PC-3 (cell line): ENCODE results near the gene MTHFD1L. TPM values are rescaled to one million over a fixed set of nuclear protein-coding genes. Genes with fewer than 3 reads are reported as not detected.

Experiments used
- ATAC-seq: fragments of 200-7000 bp; cut with Tn5 transposase; 2 replicates; pipeline ENCODE4 v1.9.1; 2020; ENCODE audit warnings: mild to moderate bottlenecking, moderate library complexity
- BruUV-seq: library from RNA; stranded (reverse); fragments of 400-500 nt; replicated peaks from 2 replicates; lab custom pipeline; 2021; lab: Mats Ljungman, UMichigan
- CTCF ChIA-PET: fragments of 300-600 bp; sonication (Branson Sonifier 250); formaldehyde crosslinking; loops from one replicate; lab custom pipeline; 2022; ENCODE audit warnings: antibody characterized with exemption; lab: Charles Lee
- POLR2A ChIA-PET: fragments of 300-600 bp; sonication (Branson Sonifier 250); formaldehyde crosslinking; loops from one replicate; lab custom pipeline; 2022; ENCODE audit warnings: antibody characterized with exemption; ENCODE audit not compliant: unreplicated experiment; lab: Charles Lee
- DNase-seq: peaks from one replicate; pipeline ENCODE4 v3.0.0-alpha.2; 2015
- H2AFZ ChIP-seq: fragments of 300-600 bp; sonication (generic); 2 replicates; pipeline ENCODE4 v1.6.0; 2016; ENCODE audit warnings: antibody characterized with exemption, low read length
- H3F3A ChIP-seq: fragments of 300-600 bp; sonication (generic); one replicate; pipeline ENCODE4 v1.6.0; 2017; ENCODE audit warnings: antibody characterized with exemption, low read length, control low read depth, mild to moderate bottlenecking; ENCODE audit not compliant: unreplicated experiment
- H3K27ac ChIP-seq: fragments of 300-600 bp; sonication (generic); 2 replicates; pipeline ENCODE4 v1.5.1; 2016; ENCODE audit warnings: mild to moderate bottlenecking, low read length
- H3K27me3 ChIP-seq: fragments of 300-600 bp; sonication (generic); 2 replicates; pipeline ENCODE4 v1.6.1; 2016; ENCODE audit warnings: low read length, mixed read lengths
- H3K36me3 ChIP-seq: fragments of 300-600 bp; sonication (generic); 2 replicates; pipeline ENCODE4 v1.6.1; 2016; ENCODE audit warnings: low read depth, mixed run types, low read length, mixed read lengths
- H3K4me1 ChIP-seq: fragments of 300-600 bp; sonication (generic); 2 replicates; pipeline ENCODE4 v1.5.1; 2016; ENCODE audit warnings: low read length; ENCODE audit not compliant: insufficient read depth
- H3K4me2 ChIP-seq: fragments of 300-600 bp; sonication (generic); 2 replicates; pipeline ENCODE4 v1.6.0; 2016; ENCODE audit warnings: low read length
- H3K4me3 ChIP-seq: fragments of 300-600 bp; sonication (generic); 2 replicates; pipeline ENCODE4 v1.5.1; 2016; ENCODE audit warnings: mild to moderate bottlenecking, low read length, mixed read lengths
- H3K79me2 ChIP-seq: fragments of 300-600 bp; sonication (generic); 2 replicates; pipeline ENCODE4 v1.6.1; 2017; ENCODE audit warnings: low read length, mixed read lengths
- H3K9ac ChIP-seq: fragments of 300-600 bp; sonication (generic); 2 replicates; pipeline ENCODE4 v1.6.0; 2016; ENCODE audit warnings: mild to moderate bottlenecking, low read length
- H3K9me2 ChIP-seq: fragments of 300-600 bp; sonication (generic); replicated peaks from 2 replicates; pipeline ENCODE4 v1.6.1; 2016; ENCODE audit warnings: mixed run types, low read length, mixed read lengths
- H3K9me3 ChIP-seq: fragments of 300-600 bp; sonication (generic); 2 replicates; pipeline ENCODE4 v1.6.1; 2016; ENCODE audit warnings: low read length, mixed read lengths
- H4K20me1 ChIP-seq: fragments of 300-600 bp; sonication (generic); 2 replicates; pipeline ENCODE4 v1.6.1; 2016; ENCODE audit warnings: low read length, mixed read lengths
- EZH2 ChIP-seq: fragments of 300-600 bp; sonication (generic); IDR thresholded peaks from one replicate; pipeline ENCODE4 v1.6.1; 2017; ENCODE audit warnings: antibody characterized with exemption, mild to moderate bottlenecking, low read length; ENCODE audit not compliant: unreplicated experiment
- EZH2phosphoT487 ChIP-seq: fragments of 300-600 bp; sonication (generic); IDR thresholded peaks from 2 replicates; pipeline ENCODE4 v1.6.1; 2018; ENCODE audit warnings: mild to moderate bottlenecking, antibody characterized with exemption, low read length, borderline replicate concordance
- intact Hi-C: fragments of 100-400 bp; cut with micrococcal nuclease; formaldehyde crosslinking; loops from 2 replicates; pipeline ENCODE4 v1.9.0; 2023
- total RNA-seq: library from RNA; depleted of rRNA; stranded (reverse); fragments of >200 nt; gene quantifications from 2 replicates; pipeline ENCODE4 v1.2.3, GENCODE V29; 2014
- TF ChIP-seq, protein P1 (sequence below): fragments of 300-600 bp; sonication (generic); conservative IDR thresholded peaks from 2 replicates; pipeline ENCODE4 v1.5.1; 2017; ENCODE audit warnings: antibody characterized with exemption, low read depth, mild to moderate bottlenecking, low read length

Gene MTHFD1L
- total RNA-seq, 1 experiment from 2014 or later = 11.9 TPM

DNA sequence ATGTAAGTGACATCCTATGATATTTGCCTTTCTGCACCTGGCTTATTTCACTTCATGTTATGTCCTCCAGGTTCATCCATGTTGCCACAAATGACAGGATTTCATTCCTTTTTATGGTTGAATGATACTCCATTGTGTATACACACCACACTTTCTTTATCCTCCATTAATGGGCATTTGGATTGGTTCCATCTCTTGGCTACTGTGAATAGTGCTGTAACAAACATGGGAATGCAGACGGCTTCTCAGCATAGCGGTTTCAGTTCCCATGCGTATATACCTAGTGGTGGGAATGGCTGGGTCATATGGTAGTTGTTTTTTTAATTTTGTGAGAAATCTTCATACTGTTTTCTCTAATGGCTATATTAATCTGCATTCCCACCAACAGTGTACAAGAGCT is 14.8 kb downstream of the MTHFD1L start:
- H3K79me2 ChIP-seq = peaks cover 37% of the 10 kb centered on the region
- H3K9ac ChIP-seq = no peak overlapping the region
- DNase-seq (no peak), ATAC-seq (no peak)
- ChIA-PET POLR2A (no interaction called here), CTCF (no interaction called here)
- H3K36me3 ChIP-seq = peaks cover 30% of the 10 kb centered on the region
- H3K27me3 ChIP-seq = no peaks in the 10 kb centered on the region
- H3K4me2 ChIP-seq = no peak overlapping the region
- H3K9me2 ChIP-seq = no peaks in the 10 kb centered on the region
- no peaks in the 10 kb centered on the region for H4K20me1 ChIP-seq
- TF ChIP-seq EZH2 (no peak), EZH2phosphoT487 (no peak)
- TF ChIP-seq, protein P1, sequence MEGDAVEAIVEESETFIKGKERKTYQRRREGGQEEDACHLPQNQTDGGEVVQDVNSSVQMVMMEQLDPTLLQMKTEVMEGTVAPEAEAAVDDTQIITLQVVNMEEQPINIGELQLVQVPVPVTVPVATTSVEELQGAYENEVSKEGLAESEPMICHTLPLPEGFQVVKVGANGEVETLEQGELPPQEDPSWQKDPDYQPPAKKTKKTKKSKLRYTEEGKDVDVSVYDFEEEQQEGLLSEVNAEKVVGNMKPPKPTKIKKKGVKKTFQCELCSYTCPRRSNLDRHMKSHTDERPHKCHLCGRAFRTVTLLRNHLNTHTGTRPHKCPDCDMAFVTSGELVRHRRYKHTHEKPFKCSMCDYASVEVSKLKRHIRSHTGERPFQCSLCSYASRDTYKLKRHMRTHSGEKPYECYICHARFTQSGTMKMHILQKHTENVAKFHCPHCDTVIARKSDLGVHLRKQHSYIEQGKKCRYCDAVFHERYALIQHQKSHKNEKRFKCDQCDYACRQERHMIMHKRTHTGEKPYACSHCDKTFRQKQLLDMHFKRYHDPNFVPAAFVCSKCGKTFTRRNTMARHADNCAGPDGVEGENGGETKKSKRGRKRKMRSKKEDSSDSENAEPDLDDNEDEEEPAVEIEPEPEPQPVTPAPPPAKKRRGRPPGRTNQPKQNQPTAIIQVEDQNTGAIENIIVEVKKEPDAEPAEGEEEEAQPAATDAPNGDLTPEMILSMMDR = no peak
- H2AFZ ChIP-seq = no peak overlapping the region
- H3K27ac ChIP-seq = peak overlapping the region; percentile 98; the same call in 1 of the 2 replicates
- BruUV-seq = no TSS peak
- H3F3A ChIP-seq = peaks cover 6% of the 10 kb centered on the region
- intact Hi-C loops = no loop called here
- no peaks in the 10 kb centered on the region for H3K9me3 ChIP-seq
- H3K4me3 ChIP-seq = no peak overlapping the region
- H3K4me1 ChIP-seq = peaks cover 27% of the 10 kb centered on the region

DNA sequence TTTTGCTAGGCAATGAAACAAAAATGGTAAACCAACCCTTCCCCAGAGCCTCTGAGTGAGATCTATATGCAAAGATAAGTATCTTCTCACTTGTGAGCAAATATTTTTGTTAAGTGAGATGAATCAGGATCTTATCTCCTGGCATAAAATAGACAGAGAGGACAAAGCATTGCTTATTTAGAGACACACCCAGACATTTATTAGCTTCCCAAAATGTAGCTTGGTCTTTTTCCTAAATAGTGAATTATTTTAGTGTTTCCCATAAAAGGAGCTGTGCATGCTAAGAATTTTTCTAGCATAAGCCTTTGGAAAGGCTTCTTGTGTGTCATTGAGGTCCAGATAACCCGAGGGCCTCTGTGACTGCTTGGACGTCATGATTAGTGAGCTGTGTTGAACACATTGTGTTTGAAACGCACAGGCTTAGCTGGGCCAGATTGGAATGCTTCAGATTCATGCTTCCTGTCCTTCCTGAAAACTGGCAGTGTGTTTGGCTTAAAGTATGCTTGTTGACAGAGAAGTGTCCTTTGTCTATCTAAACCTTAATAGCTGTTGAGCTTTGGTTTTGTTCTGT is 16.5 kb downstream of the MTHFD1L start:
- no peaks in the 10 kb centered on the region for H4K20me1 ChIP-seq
- no peaks in the 10 kb centered on the region for H3K9me3 ChIP-seq
- H3K79me2 ChIP-seq = peaks cover 23% of the 10 kb centered on the region
- no peak overlapping the region for H2AFZ ChIP-seq
- ChIA-PET POLR2A (interaction anchor here (0.5 to 1.3 kb wide), 2 partner anchors 16 to 161 kb away, joined by 11 to 15 read pairs; partner anchors contain the start of gene MTHFD1L), CTCF (interaction anchor here (0.5 to 1.3 kb wide), 3 partner anchors 10 to 64 kb away, joined by 4 to 11 read pairs (median 7); no protein-coding TSS in a partner anchor)
- TF ChIP-seq, protein P1 = no peak
- TF ChIP-seq EZH2 (no peak), EZH2phosphoT487 (no peak)
- H3K9ac ChIP-seq = peak overlapping the region; percentile 75
- H3K27ac ChIP-seq = peak overlapping the region; percentile 98
- H3F3A ChIP-seq = peaks cover 6% of the 10 kb centered on the region
- peak; percentile 88 for DNase-seq
- no peaks in the 10 kb centered on the region for H3K9me2 ChIP-seq
- peaks cover 35% of the 10 kb centered on the region for H3K36me3 ChIP-seq
- no TSS peak for BruUV-seq
- H3K4me3 ChIP-seq = peak overlapping the region; percentile 23; the same call in 1 of the 2 replicates
- H3K4me2 ChIP-seq = peak overlapping the region; percentile 78
- no peaks in the 10 kb centered on the region for H3K27me3 ChIP-seq
- intact Hi-C loops = loop anchor here (1.0 kb wide), 1 partner anchor 464 kb away; no protein-coding TSS in a partner anchor
- ATAC-seq = peak; percentile 95
- peaks cover 27% of the 10 kb centered on the region for H3K4me1 ChIP-seq

DNA sequence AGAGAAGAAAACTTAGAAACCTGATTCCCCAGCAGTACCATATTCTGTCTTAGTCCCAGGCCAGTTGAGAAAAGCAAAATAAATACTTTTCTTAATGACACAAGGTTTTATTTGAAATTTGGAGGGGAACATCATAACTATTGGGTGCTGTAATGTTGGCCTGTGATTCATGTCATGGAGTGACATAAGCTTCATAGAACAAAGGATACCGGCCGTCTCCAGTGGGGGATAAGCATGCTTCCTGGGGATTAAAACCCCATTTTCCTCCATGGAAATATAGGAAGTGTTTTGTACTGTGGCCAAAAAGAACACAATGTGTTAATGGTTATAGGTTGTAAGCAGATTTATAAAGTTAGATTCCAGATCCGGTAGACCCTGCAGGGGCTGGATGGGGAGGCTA is 18.0 kb downstream of the MTHFD1L start:
- H3F3A ChIP-seq = peaks cover 6% of the 10 kb centered on the region
- ChIA-PET CTCF (no interaction called here), POLR2A (no interaction called here)
- H3K36me3 ChIP-seq = peaks cover 31% of the 10 kb centered on the region
- H3K4me1 ChIP-seq = peaks cover 27% of the 10 kb centered on the region
- H3K4me3 ChIP-seq = no peak overlapping the region
- no peak overlapping the region for H3K9ac ChIP-seq
- no peak overlapping the region for H3K4me2 ChIP-seq
- peaks cover 22% of the 10 kb centered on the region for H3K79me2 ChIP-seq
- H3K9me3 ChIP-seq = no peaks in the 10 kb centered on the region
- no peaks in the 10 kb centered on the region for H3K27me3 ChIP-seq
- intact Hi-C loops = no loop called here
- no peak overlapping the region for H3K27ac ChIP-seq
- DNase-seq (no peak), ATAC-seq (no peak)
- H4K20me1 ChIP-seq = no peaks in the 10 kb centered on the region
- no peak overlapping the region for H2AFZ ChIP-seq
- no peaks in the 10 kb centered on the region for H3K9me2 ChIP-seq
- TF ChIP-seq, protein P1 = no peak
- TF ChIP-seq EZH2 = no peak
- no peak for TF ChIP-seq EZH2phosphoT487
- BruUV-seq = no TSS peak
